Measurements from ENCODE around the gene C10orf95.

The C10orf95 gene

DNA sequence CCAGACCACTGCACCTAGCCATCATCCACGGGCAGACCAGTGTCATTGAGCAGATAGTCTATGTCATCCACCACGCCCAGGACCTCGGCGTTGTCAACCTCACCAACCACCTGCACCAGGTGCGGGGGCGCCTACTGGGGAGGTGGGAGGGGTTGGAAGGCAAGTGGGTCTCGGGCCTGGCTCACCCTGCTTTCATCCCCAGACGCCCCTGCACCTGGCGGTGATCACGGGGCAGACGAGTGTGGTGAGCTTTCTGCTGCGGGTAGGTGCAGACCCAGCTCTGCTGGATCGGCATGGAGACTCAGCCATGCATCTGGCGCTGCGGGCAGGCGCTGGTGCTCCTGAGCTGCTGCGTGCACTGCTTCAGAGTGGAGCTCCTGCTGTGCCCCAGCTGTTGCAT lies 51.3 kb downstream of the C10orf95 start:
- no peak for DNase-seq
